HepG2 (cell line): Measurements from ENCODE around the gene ADSS1. TPM values are rescaled to one million over a fixed set of nuclear protein-coding genes. Genes with fewer than 3 reads are reported as not detected.

Experiments used
- ADNP ChIP-seq: sonication (generic); formaldehyde crosslinking; IDR thresholded peaks from 2 replicates; pipeline ENCODE4 v1.4.0; 2020; ENCODE audit warnings: missing genetic modification reagents
- AGO1 ChIP-seq: fragments of 200-400 bp; formaldehyde crosslinking; IDR thresholded peaks from 2 replicates; pipeline ENCODE4 v1.6.1; 2017; ENCODE audit warnings: mild to moderate bottlenecking, low read depth, low read length, moderate library complexity; ENCODE audit not compliant: poor library complexity, severe bottlenecking
- FLYWCH1 ChIP-seq: sonication (generic); formaldehyde crosslinking; IDR thresholded peaks from 2 replicates; pipeline ENCODE4 v1.8.1; 2023; ENCODE audit warnings: mild to moderate bottlenecking, missing genetic modification reagents
- FOXJ3 ChIP-seq: sonication (generic); formaldehyde crosslinking; IDR thresholded peaks from 2 replicates; pipeline ENCODE4 v1.4.0; 2020; ENCODE audit warnings: missing genetic modification reagents, mild to moderate bottlenecking, borderline replicate concordance
- GABPB1 ChIP-seq: IDR thresholded peaks from 2 replicates; pipeline ENCODE4 v1.6.1; 2016; ENCODE audit warnings: mild to moderate bottlenecking, missing genetic modification reagents, moderate library complexity, missing compliant biosample characterization
- GLI4 ChIP-seq: sonication (generic); formaldehyde crosslinking; IDR thresholded peaks from 2 replicates; pipeline ENCODE4 v1.5.1; 2020; ENCODE audit warnings: missing genetic modification reagents, mild to moderate bottlenecking, moderate library complexity, borderline replicate concordance
- HIVEP1 ChIP-seq: sonication (generic); formaldehyde crosslinking; IDR thresholded peaks from 2 replicates; pipeline ENCODE4 v1.4.0; 2020; ENCODE audit warnings: mild to moderate bottlenecking, missing genetic modification reagents
- MAFG ChIP-seq: sonication (generic); formaldehyde crosslinking; IDR thresholded peaks from 2 replicates; pipeline ENCODE4 v1.5.1; 2020; ENCODE audit warnings: mild to moderate bottlenecking, missing genetic modification reagents
- MEIS2 ChIP-seq: sonication (generic); formaldehyde crosslinking; IDR thresholded peaks from 2 replicates; pipeline ENCODE4 v1.9.0; 2021; ENCODE audit warnings: mild to moderate bottlenecking, missing genetic modification reagents
- MIER3 ChIP-seq: IDR thresholded peaks from 2 replicates; pipeline ENCODE4 v1.6.1; 2016; ENCODE audit warnings: missing compliant biosample characterization, borderline replicate concordance
- NFATC3 ChIP-seq: sonication (generic); formaldehyde crosslinking; IDR thresholded peaks from 2 replicates; pipeline ENCODE4 v1.5.1; 2020; ENCODE audit warnings: mild to moderate bottlenecking, missing genetic modification reagents
- PPARG ChIP-seq: conservative IDR thresholded peaks from 2 replicates; pipeline ENCODE4 v1.6.1; 2016; ENCODE audit warnings: missing biosample characterization, missing genetic modification reagents
- SKI ChIP-seq: fragments of 450-650 bp; IDR thresholded peaks from one replicate; pipeline ENCODE4 v1.6.1; 2018; ENCODE audit warnings: mild to moderate bottlenecking; ENCODE audit not compliant: partially characterized antibody
- SMARCC2 ChIP-seq: fragments of 450-650 bp; IDR thresholded peaks from 2 replicates; pipeline ENCODE4 v1.6.1; 2017; ENCODE audit warnings: antibody characterized with exemption, mild to moderate bottlenecking
- ZBTB3 ChIP-seq: sonication (generic); formaldehyde crosslinking; IDR thresholded peaks from 2 replicates; pipeline ENCODE4 v1.4.0; 2020; ENCODE audit warnings: low read depth, mild to moderate bottlenecking, moderate library complexity, missing genetic modification reagents, borderline replicate concordance
- ZBTB38 ChIP-seq: sonication (generic); formaldehyde crosslinking; IDR thresholded peaks from 2 replicates; pipeline ENCODE4 v1.5.1; 2020; ENCODE audit warnings: mild to moderate bottlenecking, missing genetic modification reagents
- ZC3H13 ChIP-seq: sonication (generic); formaldehyde crosslinking; IDR thresholded peaks from 2 replicates; pipeline ENCODE4 v1.8.1; 2023; ENCODE audit warnings: mild to moderate bottlenecking, missing genetic modification reagents, moderate library complexity
- ZFP82 ChIP-seq: sonication (generic); formaldehyde crosslinking; IDR thresholded peaks from 2 replicates; pipeline ENCODE4 v1.5.1; 2020; ENCODE audit warnings: mild to moderate bottlenecking, missing genetic modification reagents, borderline replicate concordance
- ZFY ChIP-seq: sonication (generic); formaldehyde crosslinking; IDR thresholded peaks from 2 replicates; pipeline ENCODE4 v1.4.0; 2020; ENCODE audit warnings: missing genetic modification reagents
- ZIK1 ChIP-seq: sonication (generic); formaldehyde crosslinking; IDR thresholded peaks from 2 replicates; pipeline ENCODE4 v1.5.0; 2020; ENCODE audit warnings: mild to moderate bottlenecking, low read depth, missing genetic modification reagents, borderline replicate concordance
- ZKSCAN8 ChIP-seq: IDR thresholded peaks from 2 replicates; pipeline ENCODE4 v1.6.1; 2016; ENCODE audit warnings: borderline replicate concordance, missing genetic modification reagents, missing compliant biosample characterization
- ZNF20 ChIP-seq: sonication (generic); formaldehyde crosslinking; IDR thresholded peaks from 2 replicates; pipeline ENCODE4 v1.4.0; 2020; ENCODE audit warnings: mild to moderate bottlenecking, moderate library complexity, missing genetic modification reagents
- ZNF292 ChIP-seq: sonication (generic); formaldehyde crosslinking; IDR thresholded peaks from 2 replicates; pipeline ENCODE4 v1.8.1; 2022; ENCODE audit warnings: mild to moderate bottlenecking, low read depth, missing genetic modification reagents, borderline replicate concordance
- ZNF333 ChIP-seq: sonication (generic); formaldehyde crosslinking; IDR thresholded peaks from 2 replicates; pipeline ENCODE4 v1.4.0; 2020; ENCODE audit warnings: mild to moderate bottlenecking, missing genetic modification reagents, borderline replicate concordance
- ZNF839 ChIP-seq: sonication (generic); formaldehyde crosslinking; IDR thresholded peaks from 2 replicates; pipeline ENCODE4 v1.4.0; 2020; ENCODE audit warnings: missing genetic modification reagents, mild to moderate bottlenecking, borderline replicate concordance
- polyA plus RNA-seq, 8 experiments: library from polyadenylated mRNA; depleted of rRNA in 3 of 8; stranded (reverse) in 7 of 8; unstranded in 1 of 8; fragments of >200 nt; fragmentation: Illumina TruSeq in 4 of 8; extraction: Trizol in 4 of 8; gene quantifications; 2 replicates each; pipeline versions ENCODE4 v1.2.1 to v1.2.3, GENCODE V29; 2011 to 2016; ENCODE audit warnings: low read depth in 4 of 8, missing spikeins in 1 of 8, mixed read lengths in 1 of 8; ENCODE audit not compliant: insufficient read depth in 1 of 8
- total RNA-seq, 5 experiments: library from RNA; depleted of rRNA; stranded (reverse); fragments of >200 nt; fragmentation: Illumina TruSeq; extraction: Trizol; gene quantifications; 2 replicates each; pipeline ENCODE4 v1.2.3, GENCODE V29; 2016; ENCODE audit warnings: low read depth in 1 of 5
- TF ChIP-seq, protein P1 (sequence below): sonication (generic); formaldehyde crosslinking; IDR thresholded peaks from 2 replicates; pipeline ENCODE4 v1.4.0; 2020; ENCODE audit warnings: mild to moderate bottlenecking, missing genetic modification reagents
- TF ChIP-seq, protein P2 (sequence below): sonication (generic); formaldehyde crosslinking; IDR thresholded peaks from 2 replicates; pipeline ENCODE4 v1.4.0; 2020; ENCODE audit warnings: missing genetic modification reagents
- TF ChIP-seq, protein P3 (sequence below): sonication (generic); formaldehyde crosslinking; IDR thresholded peaks from 2 replicates; pipeline ENCODE4 v1.4.0; 2020; ENCODE audit warnings: missing genetic modification reagents

Gene ADSS1
- total and polyA plus RNA-seq, 2 of the 13 experiments (the other 11 are each of a cell fraction or from before 2014, with no cell fraction given): 1.0 to 36.7 TPM

DNA sequence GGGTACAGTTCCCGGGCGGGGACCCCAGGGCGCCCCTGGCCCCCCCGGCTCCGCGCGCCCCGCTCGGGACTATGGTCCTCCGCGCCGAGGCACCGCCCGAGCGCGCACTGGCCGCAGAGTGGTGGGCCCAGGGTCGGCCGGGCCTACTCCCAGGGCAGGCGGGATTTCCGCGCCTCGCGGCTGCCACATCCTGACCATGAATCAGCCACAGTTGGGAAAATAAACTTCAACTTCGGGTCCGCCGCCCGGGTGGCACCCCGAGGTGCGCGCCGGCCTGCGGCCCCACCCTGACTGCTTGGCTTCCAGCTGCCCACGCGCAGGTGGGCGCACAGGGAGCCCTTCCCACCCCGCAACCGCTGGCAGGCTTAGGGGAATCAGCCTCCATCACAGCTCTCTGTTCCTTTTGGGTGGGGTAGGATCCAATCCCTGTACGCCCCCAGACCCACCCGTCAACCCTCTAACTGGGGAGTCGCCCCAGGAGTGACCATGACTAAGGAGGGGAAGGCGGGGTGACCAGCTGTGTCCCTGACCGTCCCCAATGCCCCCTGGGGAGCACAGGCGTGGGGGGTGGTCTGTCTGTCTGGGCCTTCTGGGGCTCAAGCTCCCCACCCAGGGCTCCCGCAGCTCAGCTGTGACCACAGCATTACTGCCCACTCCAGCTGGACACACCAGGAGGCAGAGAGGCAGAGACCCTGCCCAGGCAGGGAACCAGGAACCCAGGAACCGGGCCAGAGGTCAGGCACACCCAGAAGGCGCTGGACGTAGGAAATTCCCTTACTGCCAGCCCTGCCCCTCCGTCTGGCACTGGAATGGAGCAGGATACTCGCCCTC is 33.9 kb upstream of the ADSS1 start (continued):
- no peak for TF ChIP-seq ZC3H13 (CRISPR knock-in tag)
- TF ChIP-seq MIER3 (CRISPR knock-in tag): no peak
- TF ChIP-seq ZBTB3 (CRISPR knock-in tag): no peak
- no peak for TF ChIP-seq FOXJ3
- TF ChIP-seq PPARG (CRISPR knock-in tag): peak; percentile 68
- TF ChIP-seq ZIK1 (CRISPR knock-in tag): 0 out of 2 replicates have a peak, but pooled peaks have one; percentile 10
- TF ChIP-seq GLI4 (CRISPR knock-in tag): peak; percentile 78; the same call in 1 of the 2 replicates
- TF ChIP-seq ADNP (CRISPR knock-in tag): no peak
- TF ChIP-seq FLYWCH1 (CRISPR knock-in tag): no peak
- TF ChIP-seq MEIS2: no peak
- TF ChIP-seq ZNF292 (CRISPR knock-in tag): no peak
- TF ChIP-seq, protein P1, sequence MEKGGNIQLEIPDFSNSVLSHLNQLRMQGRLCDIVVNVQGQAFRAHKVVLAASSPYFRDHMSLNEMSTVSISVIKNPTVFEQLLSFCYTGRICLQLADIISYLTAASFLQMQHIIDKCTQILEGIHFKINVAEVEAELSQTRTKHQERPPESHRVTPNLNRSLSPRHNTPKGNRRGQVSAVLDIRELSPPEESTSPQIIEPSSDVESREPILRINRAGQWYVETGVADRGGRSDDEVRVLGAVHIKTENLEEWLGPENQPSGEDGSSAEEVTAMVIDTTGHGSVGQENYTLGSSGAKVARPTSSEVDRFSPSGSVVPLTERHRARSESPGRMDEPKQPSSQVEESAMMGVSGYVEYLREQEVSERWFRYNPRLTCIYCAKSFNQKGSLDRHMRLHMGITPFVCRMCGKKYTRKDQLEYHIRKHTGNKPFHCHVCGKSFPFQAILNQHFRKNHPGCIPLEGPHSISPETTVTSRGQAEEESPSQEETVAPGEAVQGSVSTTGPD (CRISPR knock-in tag): no peak
- no peak for TF ChIP-seq ZBTB38
- TF ChIP-seq ZFP82 (CRISPR knock-in tag): no peak
- TF ChIP-seq ZNF333: no peak
- TF ChIP-seq ZKSCAN8: no peak
- TF ChIP-seq NFATC3 (CRISPR knock-in tag): no peak
- TF ChIP-seq, protein P2, sequence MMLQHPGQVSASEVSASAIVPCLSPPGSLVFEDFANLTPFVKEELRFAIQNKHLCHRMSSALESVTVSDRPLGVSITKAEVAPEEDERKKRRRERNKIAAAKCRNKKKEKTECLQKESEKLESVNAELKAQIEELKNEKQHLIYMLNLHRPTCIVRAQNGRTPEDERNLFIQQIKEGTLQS (CRISPR knock-in tag): no peak
- no peak for TF ChIP-seq MAFG (CRISPR knock-in tag)
- no peak for TF ChIP-seq SMARCC2
- peak; percentile 29 for TF ChIP-seq AGO1
- no peak for TF ChIP-seq ZNF20 (CRISPR knock-in tag)
- no peak for TF ChIP-seq SKI
- TF ChIP-seq, protein P3, sequence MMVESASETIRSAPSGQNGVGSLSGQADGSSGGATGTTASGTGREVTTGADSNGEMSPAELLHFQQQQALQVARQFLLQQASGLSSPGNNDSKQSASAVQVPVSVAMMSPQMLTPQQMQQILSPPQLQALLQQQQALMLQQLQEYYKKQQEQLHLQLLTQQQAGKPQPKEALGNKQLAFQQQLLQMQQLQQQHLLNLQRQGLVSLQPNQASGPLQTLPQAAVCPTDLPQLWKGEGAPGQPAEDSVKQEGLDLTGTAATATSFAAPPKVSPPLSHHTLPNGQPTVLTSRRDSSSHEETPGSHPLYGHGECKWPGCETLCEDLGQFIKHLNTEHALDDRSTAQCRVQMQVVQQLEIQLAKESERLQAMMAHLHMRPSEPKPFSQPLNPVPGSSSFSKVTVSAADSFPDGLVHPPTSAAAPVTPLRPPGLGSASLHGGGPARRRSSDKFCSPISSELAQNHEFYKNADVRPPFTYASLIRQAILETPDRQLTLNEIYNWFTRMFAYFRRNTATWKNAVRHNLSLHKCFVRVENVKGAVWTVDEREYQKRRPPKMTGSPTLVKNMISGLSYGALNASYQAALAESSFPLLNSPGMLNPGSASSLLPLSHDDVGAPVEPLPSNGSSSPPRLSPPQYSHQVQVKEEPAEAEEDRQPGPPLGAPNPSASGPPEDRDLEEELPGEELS (CRISPR knock-in tag): no peak
- peak; percentile 5; the same call in 1 of the 2 replicates for TF ChIP-seq GABPB1 (CRISPR knock-in tag)
- TF ChIP-seq ZNF839 (CRISPR knock-in tag): no peak
- 0 out of 2 replicates have a peak, but pooled peaks have one; percentile 22 for TF ChIP-seq HIVEP1 (CRISPR knock-in tag)
- peak; percentile 75 for TF ChIP-seq ZFY
